ENCODE measurements around the gene FGFR3.
"Not testable (repeated sequence)": the region's sequence is repeated elsewhere in the genome, so short reads cannot be mapped to it uniquely, and the experiment has no call there.

The FGFR3 gene

DNA sequence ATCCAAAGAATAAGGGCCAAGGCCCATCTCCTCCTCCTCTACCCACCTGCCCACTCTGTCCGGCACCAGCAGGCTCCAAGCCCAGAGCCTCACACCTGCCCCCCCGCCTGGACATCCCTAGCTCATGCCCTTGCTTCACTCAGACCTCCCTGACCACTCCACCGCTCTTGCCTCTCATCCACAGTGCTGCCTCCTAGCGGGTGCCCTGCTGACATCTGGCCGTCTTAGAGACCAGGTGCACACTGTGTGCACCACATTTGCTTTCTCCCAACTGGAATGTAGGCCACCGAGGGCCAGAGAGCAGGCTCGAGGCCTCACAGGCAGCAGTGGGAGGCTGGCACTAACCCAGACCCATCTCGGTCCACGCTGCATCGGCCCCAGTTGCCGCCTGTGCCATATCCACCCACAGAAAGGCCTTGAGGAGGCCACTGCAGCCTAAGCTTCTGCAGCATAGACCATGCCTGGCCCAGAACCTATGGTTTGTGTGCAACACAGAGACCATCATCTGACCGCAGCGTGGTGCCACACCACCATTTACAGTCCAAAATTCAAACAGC lies 49.3 kb downstream of the FGFR3 start:
- DNase-seq (ENCODE audit: low read depth), result no peak

DNA sequence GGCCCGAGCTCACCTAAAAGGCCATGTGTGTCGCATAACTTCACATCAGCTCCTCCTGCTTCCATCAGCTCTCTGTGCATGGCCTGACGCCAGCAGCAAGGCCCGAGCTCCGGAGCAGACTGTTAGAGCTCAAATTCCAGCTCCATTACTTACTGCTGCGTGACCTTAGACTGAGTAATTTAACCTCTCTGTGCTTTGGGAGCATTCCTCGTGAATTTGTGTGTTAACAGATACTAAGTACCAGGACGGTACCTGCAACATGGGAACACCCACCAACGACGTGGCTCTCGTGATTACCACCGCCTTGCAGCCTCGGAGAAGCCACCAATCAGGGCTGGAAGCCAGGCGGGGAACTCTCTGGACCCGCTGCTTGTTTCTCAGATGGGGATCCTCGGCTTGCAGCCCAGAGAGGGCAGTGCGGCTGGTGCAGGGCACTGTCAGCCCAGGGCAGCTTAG lies 49.9 kb downstream of the FGFR3 start:
- peak; percentile 94 for DNase-seq (ENCODE audit: low read depth)

DNA sequence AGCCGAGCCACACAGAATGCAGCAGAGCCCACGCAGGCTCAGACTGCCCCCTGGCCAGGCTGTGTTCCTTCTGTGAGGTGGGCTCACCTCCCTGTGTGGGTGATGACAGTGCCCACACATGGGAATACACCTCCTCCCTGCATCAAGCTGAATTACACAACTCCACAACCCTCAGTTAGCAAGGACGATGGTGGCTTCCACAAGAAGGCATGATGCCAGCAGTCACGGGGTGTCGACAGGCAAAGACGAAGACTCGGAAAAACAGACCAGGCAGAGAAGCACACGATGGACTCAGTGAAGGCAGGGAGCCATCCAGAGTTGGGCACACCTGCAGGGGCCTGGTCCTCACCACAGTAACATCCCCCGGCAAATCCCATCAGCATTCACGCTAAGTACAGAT lies 50.8 kb downstream of the FGFR3 start:
- no peak for DNase-seq (ENCODE audit: low read depth)

DNA sequence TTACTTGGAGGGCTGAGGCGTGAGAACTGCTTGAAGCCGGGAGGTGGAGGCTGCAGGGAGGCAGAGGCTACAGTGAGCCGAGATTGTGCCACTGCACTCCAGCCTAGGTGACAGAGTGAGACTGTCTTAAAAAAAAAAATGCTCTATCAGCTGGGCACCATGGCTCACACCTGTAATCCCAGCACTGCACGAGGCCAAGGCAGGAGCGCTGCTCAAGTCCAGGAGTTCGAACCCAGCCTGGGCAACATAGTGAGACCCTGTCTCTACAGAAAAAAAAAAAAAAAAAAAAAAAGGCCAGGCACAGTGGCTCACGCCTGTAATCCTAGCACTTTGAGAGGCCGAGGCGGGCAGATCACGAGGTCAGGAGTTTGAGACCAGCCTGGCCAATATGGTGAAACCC lies 51.5 kb downstream of the FGFR3 start:
- DNase-seq (ENCODE audit: low read depth), result not testable (repeated sequence)

DNA sequence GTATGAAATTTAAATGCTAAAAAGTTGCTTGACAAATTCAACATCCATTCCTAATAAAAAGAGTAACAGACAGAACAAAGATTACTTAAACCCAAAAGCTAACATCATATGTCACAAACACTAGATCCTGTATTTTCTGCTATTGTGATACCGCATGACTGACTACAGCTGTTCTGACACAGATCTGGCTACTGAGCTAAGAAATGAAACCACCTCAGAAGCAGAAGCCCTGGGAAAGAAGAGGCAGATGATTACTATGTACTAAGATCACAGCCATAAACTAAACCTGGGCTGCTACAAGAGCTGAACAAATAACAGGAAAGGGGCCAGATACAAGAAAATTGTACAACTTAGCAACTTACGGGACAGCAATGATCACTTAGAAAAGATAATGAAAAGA lies 53.5 kb downstream of the FGFR3 start:
- DNase-seq (ENCODE audit: low read depth), result no peak

DNA sequence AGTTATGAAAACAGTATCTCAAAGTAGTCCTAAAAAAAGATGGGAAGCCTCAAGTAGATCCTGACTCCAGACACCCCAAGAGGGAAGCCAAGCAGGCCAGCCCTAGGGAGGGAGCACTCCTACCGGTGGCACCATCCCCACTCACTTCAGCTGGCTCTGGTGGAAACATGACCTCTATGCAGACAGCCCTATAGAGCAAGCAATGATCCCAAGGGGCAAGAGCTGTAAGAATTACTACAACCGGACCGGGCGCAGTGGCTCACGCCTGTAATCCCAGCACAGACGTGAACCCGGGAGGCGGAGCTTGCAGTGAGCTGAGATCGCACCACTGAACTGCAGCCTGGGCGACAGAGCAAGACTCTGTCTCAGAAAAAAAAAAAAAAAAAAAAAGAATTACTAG lies 57.2 kb downstream of the FGFR3 start:
- DNase-seq (ENCODE audit: low read depth), result no peak

DNA sequence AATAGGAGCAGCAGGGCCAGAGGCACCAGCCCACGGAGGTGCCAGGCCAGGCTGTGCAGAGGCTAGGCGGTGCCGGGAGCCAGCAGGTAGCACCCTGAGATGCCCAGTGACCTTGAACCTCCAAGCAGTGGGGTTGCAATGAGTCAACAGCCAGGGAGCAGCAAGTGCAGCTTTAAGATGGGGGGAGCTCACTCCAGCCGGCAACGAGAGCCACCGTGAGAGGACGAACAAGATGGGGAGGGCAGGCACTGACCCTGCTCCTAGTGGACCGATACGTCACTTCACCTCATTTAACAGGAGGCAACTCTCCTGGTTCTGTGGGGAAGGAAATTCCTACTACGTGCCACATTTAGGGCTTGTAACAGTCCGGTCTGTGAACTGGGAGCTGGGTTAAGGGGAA lies 58.1 kb downstream of the FGFR3 start:
- DNase-seq (ENCODE audit: low read depth), result no peak

DNA sequence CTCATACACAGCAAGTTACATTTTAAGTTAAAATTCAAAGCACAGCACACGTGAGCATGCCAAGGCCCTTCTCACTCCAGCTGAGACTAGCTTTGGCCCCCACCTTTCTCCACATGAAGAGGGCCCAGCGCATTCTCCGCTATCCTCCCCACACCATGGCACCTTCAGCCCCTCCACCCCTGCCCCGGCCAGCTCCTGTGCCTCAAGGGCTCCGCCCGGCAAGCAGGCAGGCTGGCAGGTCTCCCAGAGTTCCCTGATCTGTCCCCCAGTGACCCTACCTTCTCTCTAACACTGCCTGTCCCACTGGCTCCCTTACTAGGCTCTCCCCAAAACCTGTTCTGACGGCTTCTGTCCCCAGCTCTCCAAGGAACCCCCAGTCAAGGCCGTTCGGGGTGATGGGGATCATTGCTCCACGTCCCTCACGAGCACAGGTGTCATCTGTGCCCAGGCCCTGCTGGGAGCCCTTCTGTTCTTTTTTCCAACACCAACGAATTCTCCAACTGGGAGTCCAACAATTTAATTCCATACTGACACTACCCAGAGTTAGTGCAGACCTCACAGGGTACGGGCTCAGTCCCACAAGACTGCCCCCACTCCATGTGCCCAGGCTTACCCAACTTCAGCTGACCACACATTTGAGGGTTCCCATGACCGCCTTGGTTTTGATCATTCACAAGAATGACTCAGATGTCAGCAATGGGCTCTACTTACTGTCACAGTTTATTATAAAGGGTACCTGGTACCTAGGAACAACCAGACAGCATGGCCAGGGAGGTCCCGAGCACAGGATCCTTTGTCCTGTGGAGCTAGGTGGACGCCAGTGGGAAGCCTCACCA lies 58.7 kb downstream of the FGFR3 start:
- peak; percentile 46 for DNase-seq (ENCODE audit: low read depth)

DNA sequence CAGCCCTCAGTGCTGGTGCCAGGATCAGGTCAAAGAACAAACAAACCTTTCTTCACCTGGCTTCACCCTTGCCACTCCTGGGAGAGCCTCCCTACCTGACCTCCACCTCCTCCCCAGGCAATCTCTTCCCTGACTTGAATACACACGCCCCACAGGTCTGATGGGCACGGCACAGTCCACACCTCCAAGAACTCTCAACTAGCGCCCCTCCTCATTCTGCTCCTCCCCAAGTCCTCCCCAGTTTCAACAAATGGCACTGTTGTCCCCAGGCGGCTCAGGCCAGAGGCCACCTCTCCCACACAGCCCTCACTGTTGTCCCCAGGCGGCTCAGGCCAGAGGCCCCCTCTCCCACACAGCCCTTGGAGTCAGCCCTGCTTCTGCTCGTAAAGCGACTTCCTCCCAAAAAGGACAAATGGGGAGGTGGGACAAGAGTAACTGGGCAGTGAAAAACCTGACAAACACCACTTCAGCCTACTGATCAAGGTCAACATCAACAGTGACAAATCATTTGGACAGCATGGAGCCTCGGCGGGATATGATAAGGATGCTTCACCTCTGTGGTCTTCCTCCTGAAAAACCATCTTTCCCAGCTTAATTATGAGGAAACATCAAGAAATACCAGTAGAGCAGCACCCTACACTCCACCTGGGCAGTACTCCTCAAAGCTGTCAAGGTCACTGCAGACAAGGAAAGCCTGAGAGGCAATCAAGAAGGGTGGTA lies 60.0 kb downstream of the FGFR3 start:
- no peak for DNase-seq (ENCODE audit: low read depth)

DNA sequence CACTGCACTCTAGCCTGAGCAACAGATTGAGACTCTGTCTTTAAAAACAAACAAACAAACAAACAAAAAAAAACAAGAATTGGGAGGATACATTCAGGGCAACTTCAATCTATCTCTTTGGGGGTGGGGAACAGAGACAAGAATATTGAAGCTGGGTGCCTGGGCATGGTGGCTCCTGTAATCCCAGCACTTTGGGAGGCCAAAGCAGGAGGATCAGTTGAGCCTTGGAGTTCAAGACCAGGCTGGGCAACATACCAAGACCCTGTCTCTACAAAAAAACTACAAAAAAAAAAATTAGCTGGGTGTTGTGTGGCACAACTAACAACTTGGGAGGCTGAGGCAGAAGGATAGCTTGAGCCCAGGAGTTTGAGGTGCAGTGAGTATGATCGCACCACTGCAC lies 61.7 kb downstream of the FGFR3 start:
- DNase-seq (ENCODE audit: low read depth), result no peak

DNA sequence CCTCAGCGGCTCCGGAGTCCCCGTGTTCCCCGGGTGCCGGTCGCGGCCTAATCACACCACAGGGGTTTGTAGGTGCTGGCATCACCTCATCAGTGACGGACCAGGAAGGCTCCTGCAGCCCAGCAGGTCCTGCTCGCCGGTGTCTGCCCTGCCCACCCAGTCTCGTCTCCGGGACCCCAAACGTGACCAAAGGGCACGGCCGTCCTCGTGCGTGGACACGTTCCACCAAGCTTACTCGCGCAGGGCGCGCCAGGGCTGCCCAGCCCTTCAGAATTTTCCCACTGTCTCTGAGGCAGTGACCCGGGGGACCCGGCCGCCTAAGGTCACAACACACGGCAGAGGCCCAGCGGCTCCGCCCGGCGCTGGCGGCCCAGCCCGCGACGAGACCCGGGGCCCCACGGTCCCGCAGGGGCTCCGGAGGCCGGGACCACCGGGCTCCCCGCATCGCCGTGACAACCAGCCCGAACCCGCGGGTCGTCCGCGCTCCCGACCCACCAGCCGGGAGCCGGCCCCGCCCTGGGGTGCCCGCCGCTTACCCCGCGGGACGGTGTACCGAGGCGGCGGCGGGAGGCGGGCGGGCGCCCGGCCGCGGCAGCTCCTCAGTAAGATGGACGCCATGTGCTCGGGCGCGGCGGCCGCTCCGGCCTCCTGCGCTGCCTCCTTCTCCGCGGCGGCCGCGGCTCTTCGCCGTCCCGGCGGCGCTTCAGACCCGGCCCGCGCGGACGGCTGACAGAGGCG lies 62.4 kb downstream of the FGFR3 start:
- peak; percentile 34 for DNase-seq (ENCODE audit: low read depth)

DNA sequence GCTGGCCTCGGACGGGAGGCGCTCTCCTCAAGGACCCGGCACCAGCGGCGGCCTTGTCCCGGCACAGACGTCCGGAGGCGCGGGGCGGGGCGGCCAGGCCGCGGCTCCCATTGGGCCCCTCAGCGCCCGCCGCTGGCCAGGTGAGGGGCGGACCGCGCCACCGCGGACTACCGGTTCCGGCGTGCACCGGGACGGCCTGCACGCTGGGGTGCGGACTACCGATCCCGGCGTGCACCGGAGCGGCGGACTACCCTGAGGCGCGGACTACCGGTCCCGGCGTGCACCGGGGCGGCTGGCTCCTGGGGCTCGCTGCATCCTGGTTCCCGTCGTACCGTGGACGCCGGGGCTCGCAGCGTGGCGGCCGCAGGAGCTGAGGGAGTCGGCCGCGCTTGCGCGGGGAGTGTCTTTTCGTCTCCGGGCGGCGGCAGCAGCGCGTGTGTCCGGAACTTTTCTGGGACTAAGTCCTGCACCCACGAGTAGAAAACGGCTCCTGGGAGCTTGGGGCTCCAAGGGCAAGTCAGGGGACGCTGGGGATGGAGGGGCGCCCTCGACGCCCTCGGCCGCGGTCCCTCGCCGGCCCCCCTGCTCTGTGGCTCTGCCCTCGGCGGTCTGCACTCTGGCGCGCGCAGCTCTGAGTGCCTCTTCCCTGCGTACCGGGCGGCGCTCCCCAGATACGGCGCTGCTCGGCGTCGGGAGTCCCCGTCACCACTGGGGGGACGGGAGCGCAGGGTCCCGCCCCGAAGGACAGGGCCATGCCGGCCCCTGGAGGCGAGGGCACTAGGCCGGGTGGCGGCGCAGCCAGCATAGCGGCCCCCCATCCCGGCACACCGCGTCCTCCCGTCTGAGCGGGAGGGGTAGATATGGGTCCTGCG lies 63.2 kb downstream of the FGFR3 start, which contains the start of gene LETM1:
Gene LETM1, minus strand, starts transcription at position 86 of the 872 bp plus-strand sequence. CDS start 206 bp downstream, outside the sequence.
- peak; percentile 91 for DNase-seq (ENCODE audit: low read depth)

DNA sequence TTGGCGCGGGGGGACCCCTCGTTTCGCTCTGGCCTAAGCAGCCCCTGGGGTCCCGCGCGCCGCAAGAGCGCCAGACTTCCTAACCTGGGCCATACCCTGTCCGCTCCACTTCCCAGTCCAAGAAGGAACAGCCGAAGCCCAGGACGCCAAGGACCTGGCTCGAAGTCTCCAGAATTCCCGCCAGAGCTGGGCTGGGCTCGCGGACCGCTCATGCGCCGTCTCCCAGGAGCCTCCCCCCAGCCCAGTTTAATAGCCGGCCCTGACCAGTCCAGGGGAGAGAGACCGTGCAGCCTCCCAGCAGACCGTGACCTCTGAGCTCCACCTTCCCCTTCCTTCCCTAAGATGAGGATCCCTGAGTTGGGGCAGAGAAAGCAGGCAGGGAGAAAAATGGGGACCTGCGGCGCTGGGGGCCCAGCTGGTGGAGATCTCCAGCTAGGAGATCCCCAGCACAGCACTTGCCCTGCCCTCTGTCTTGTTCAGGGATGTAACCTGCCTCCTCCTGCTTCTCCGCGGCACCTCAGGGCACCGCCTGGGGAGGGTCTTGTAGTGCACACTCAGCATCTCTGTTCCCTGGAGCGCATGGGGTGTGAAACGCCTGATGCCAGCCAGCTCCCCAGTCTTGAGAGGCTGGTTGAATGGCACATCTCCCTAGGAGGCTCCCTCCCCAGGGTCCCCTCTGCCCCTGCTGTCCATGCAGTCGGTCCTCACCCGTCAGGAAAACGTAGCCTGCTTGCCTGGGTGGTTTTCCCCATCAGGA lies 64.0 kb downstream of the FGFR3 start:
- peak; percentile 41 for DNase-seq (ENCODE audit: low read depth)

DNA sequence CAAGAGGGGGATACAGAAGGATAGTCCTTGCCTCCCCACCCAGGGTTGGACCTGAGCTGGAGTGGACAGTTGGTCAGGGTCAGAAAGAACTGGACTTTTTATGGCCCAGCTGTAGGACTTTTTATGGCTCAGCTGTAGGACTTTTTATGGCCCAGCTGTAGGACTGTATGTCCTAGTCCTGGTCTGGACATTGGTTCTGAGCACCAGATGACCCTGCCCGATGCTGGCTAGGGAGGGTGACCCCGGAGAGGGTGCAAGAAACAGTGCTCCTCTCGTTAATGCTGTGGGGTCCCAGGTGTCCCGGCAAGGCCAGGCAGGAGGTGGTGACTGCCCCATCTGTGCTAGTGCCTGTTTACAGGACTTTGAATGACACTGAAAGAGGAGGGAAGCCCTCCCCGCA lies 64.8 kb downstream of the FGFR3 start:
- DNase-seq (ENCODE audit: low read depth), result no peak

All from ELR (cell line).